IPS-20b (cell line): Measurements from ENCODE around the gene PDHA2.
"Not testable (repeated sequence)": the region's sequence is repeated elsewhere in the genome, so short reads cannot be mapped to it uniquely, and the experiment has no call there.

ENCODE experiments used
- H3K27ac ChIP-seq: one replicate; pipeline ENCODE4 v1.5.1; 2013; ENCODE audit warnings: low read length
- H3K27me3 ChIP-seq: 2 replicates; pipeline ENCODE4 v1.6.1; 2013; ENCODE audit warnings: mild to moderate bottlenecking, low read length, inconsistent platforms; ENCODE audit not compliant: insufficient read depth
- H3K36me3 ChIP-seq: 2 replicates; pipeline ENCODE4 v1.6.1; 2013; ENCODE audit warnings: low read depth, mild to moderate bottlenecking, inconsistent platforms, low read length, moderate library complexity; ENCODE audit not compliant: insufficient read depth
- H3K4me1 ChIP-seq: 2 replicates; pipeline ENCODE4 v1.6.1; 2013; ENCODE audit warnings: mild to moderate bottlenecking, control low read depth, inconsistent platforms, low read length, moderate library complexity; ENCODE audit not compliant: insufficient read depth
- H3K4me3 ChIP-seq: 2 replicates; pipeline ENCODE4 v1.5.1; 2013; ENCODE audit warnings: mild to moderate bottlenecking, low read length, inconsistent platforms
- H3K9ac ChIP-seq: 2 replicates; pipeline ENCODE4 v1.6.1; 2013; ENCODE audit warnings: low read depth, mild to moderate bottlenecking, inconsistent platforms, low read length, moderate library complexity
- H3K9me3 ChIP-seq: 2 replicates; pipeline ENCODE4 v1.6.1; 2013; ENCODE audit warnings: mild to moderate bottlenecking, low read depth, low read length, inconsistent platforms; ENCODE audit not compliant: insufficient read depth

PDHA2 gene

GRCh38 chr4:95857761-95858160, 17.9 kb downstream of the PDHA2 start:
- H3K27me3 ChIP-seq, result no peaks in the 10 kb centered on the region
- no peaks in the 10 kb centered on the region; the same call in 1 of the 2 replicates for H3K4me1 ChIP-seq
- H3K27ac ChIP-seq, result no peak overlapping the region
- no peak overlapping the region for H3K9ac ChIP-seq
- no peaks in the 10 kb centered on the region for H3K9me3 ChIP-seq
- H3K4me3 ChIP-seq, result no peak overlapping the region
- H3K36me3 ChIP-seq, result no peaks in the 10 kb centered on the region

DNA sequence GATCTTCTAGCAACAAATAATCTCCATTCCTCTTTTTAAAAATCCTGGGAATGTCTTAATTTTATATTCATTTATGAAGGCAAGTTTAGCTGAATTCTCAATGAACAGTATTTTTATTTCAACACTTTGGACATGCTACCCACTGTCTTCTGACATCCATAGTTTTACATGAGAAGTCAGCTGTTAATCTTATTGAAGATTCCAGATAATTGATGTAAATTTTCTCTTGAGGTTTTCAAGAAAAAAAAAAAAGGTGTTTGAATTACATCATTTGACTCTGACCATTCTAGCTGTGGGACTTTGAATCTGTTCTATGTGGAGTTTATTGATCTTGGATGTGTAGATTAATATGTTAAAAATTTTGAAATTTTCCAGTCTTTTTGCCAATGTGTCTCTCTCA, 28.0 kb downstream of the PDHA2 start:
- H3K4me3 ChIP-seq, result no peak overlapping the region
- H3K4me1 ChIP-seq, result 0 out of 2 replicates have a peak, but pooled peaks cover 2% of the 10 kb centered on the region
- no peak overlapping the region for H3K9ac ChIP-seq
- no peak overlapping the region for H3K27ac ChIP-seq
- H3K9me3 ChIP-seq, result peaks cover 34% of the 10 kb centered on the region
- H3K27me3 ChIP-seq, result no peaks in the 10 kb centered on the region
- H3K36me3 ChIP-seq, result no peaks in the 10 kb centered on the region

GRCh38 chr4:95869414-95869813, 29.5 kb downstream of the PDHA2 start:
- not testable (repeated sequence) for H3K27me3 ChIP-seq, H3K4me1 ChIP-seq, H3K27ac ChIP-seq, H3K36me3 ChIP-seq, H3K9ac ChIP-seq, H3K4me3 ChIP-seq
- H3K9me3 ChIP-seq, result peaks cover 34% of the 10 kb centered on the region

- Histone ChIP-seq H3K27me3 (no peaks in the 10 kb centered on the region), H3K9ac (no peak overlapping the region), H3K4me3 (0 out of 2 replicates have a peak overlapping the region, but pooled peaks have one; percentile 25), H3K9me3 (peaks cover 34% of the 10 kb centered on the region), H3K36me3 (no peaks in the 10 kb centered on the region), H3K27ac (no peak overlapping the region), H3K4me1 (0 out of 2 replicates have a peak, but pooled peaks cover 2% of the 10 kb centered on the region)
Measured at GRCh38 chr4:95869961-95870500, 30.1 kb downstream of the PDHA2 start.

GRCh38 chr4:95877636-95878035, 37.7 kb downstream of the PDHA2 start:
- Histone ChIP-seq H3K4me3 (no peak overlapping the region), H3K27me3 (no peaks in the 10 kb centered on the region), H3K27ac (no peak overlapping the region), H3K9me3 (no peaks in the 10 kb centered on the region), H3K9ac (no peak overlapping the region), H3K4me1 (no peaks in the 10 kb centered on the region), H3K36me3 (no peaks in the 10 kb centered on the region)

DNA sequence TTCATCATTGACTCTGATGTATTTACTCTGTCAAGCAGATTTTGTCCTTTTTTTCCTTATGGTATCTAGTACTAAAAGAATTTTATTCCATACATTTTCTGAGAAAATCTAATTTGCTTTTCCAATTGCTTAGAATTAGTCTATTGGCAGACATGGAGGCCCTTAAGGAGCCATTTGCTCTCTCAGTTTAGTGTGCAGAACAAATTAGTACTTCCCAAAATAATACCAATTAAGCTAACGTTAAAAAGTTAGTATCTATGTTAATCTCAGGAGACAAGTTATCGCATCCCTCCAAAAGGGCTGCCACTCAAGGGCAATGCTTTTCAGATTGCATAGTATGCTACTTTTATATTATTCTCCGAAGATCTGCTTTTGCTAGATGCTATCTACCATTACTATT, 47.7 kb downstream of the PDHA2 start:
- Histone ChIP-seq H3K36me3 (no peaks in the 10 kb centered on the region), H3K4me1 (no peaks in the 10 kb centered on the region), H3K4me3 (no peak overlapping the region), H3K27me3 (no peaks in the 10 kb centered on the region), H3K9ac (no peak overlapping the region), H3K27ac (no peak overlapping the region), H3K9me3 (peaks cover 9% of the 10 kb centered on the region)

GRCh38 chr4:95889662-95890061, 49.8 kb downstream of the PDHA2 start:
- no peaks in the 10 kb centered on the region; the same call in 1 of the 2 replicates for H3K9me3 ChIP-seq
- H3K9ac ChIP-seq, result no peak overlapping the region
- no peaks in the 10 kb centered on the region for H3K4me1 ChIP-seq
- H3K27ac ChIP-seq, result no peak overlapping the region
- H3K27me3 ChIP-seq, result no peaks in the 10 kb centered on the region
- H3K36me3 ChIP-seq, result no peaks in the 10 kb centered on the region
- no peak overlapping the region for H3K4me3 ChIP-seq
